Liver (tissue), 2 donors: Measurements from ENCODE around the gene CLIC1.

Source experiments
- MAX ChIP-seq: IDR thresholded peaks from 2 replicates; pipeline ENCODE4 v1.6.1; 2016; ENCODE audit warnings: antibody characterized with exemption
- TF ChIP-seq, protein P1 (sequence below): fragments of 150-350 bp; IDR thresholded peaks from 2 replicates; pipeline ENCODE4 v1.5.1; 2017; ENCODE audit warnings: improper control_type of control experiment, low read depth, low read length; ENCODE audit not compliant: missing input control
- TF ChIP-seq, protein P2 (sequence below): IDR thresholded peaks from 2 replicates; pipeline ENCODE4 v1.6.1; 2016; ENCODE audit warnings: antibody characterized with exemption
- donor health status: healthy.

- TF ChIP-seq MAX = no peak
- TF ChIP-seq, protein P1, sequence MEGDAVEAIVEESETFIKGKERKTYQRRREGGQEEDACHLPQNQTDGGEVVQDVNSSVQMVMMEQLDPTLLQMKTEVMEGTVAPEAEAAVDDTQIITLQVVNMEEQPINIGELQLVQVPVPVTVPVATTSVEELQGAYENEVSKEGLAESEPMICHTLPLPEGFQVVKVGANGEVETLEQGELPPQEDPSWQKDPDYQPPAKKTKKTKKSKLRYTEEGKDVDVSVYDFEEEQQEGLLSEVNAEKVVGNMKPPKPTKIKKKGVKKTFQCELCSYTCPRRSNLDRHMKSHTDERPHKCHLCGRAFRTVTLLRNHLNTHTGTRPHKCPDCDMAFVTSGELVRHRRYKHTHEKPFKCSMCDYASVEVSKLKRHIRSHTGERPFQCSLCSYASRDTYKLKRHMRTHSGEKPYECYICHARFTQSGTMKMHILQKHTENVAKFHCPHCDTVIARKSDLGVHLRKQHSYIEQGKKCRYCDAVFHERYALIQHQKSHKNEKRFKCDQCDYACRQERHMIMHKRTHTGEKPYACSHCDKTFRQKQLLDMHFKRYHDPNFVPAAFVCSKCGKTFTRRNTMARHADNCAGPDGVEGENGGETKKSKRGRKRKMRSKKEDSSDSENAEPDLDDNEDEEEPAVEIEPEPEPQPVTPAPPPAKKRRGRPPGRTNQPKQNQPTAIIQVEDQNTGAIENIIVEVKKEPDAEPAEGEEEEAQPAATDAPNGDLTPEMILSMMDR = no peak
- TF ChIP-seq, protein P2, sequence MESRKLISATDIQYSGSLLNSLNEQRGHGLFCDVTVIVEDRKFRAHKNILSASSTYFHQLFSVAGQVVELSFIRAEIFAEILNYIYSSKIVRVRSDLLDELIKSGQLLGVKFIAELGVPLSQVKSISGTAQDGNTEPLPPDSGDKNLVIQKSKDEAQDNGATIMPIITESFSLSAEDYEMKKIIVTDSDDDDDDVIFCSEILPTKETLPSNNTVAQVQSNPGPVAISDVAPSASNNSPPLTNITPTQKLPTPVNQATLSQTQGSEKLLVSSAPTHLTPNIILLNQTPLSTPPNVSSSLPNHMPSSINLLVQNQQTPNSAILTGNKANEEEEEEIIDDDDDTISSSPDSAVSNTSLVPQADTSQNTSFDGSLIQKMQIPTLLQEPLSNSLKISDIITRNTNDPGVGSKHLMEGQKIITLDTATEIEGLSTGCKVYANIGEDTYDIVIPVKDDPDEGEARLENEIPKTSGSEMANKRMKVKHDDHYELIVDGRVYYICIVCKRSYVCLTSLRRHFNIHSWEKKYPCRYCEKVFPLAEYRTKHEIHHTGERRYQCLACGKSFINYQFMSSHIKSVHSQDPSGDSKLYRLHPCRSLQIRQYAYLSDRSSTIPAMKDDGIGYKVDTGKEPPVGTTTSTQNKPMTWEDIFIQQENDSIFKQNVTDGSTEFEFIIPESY = no peak
These were observed 24.0 kb downstream of the CLIC1 start for GRCh38 chr6:31712296-31712695.
